G401.6 (cell line): ENCODE measurements around the gene PKD1.
A peak's percentile ranks its signal among the peaks of the same experiment; 100 is the strongest.
"Not testable (repeated sequence)": the region's sequence is repeated elsewhere in the genome, so short reads cannot be mapped to it uniquely, and the experiment has no call there.

Experiments used
- FAIRE-seq: peaks from 2 replicates; lab custom pipeline; 2012; peaks lifted over from hg19 to GRCh38; lab: Jason Lieb, UNC

The PKD1 gene

GRCh38 chr16:2150418-2151187, 14.9 kb upstream of the PKD1 start:
- peak; percentile 95 for FAIRE-seq

GRCh38 chr16:2149630-2150417, 14.1 kb upstream of the PKD1 start:
- FAIRE-seq: no peak

GRCh38 chr16:2148714-2149629, 13.3 kb upstream of the PKD1 start:
- no peak for FAIRE-seq

DNA sequence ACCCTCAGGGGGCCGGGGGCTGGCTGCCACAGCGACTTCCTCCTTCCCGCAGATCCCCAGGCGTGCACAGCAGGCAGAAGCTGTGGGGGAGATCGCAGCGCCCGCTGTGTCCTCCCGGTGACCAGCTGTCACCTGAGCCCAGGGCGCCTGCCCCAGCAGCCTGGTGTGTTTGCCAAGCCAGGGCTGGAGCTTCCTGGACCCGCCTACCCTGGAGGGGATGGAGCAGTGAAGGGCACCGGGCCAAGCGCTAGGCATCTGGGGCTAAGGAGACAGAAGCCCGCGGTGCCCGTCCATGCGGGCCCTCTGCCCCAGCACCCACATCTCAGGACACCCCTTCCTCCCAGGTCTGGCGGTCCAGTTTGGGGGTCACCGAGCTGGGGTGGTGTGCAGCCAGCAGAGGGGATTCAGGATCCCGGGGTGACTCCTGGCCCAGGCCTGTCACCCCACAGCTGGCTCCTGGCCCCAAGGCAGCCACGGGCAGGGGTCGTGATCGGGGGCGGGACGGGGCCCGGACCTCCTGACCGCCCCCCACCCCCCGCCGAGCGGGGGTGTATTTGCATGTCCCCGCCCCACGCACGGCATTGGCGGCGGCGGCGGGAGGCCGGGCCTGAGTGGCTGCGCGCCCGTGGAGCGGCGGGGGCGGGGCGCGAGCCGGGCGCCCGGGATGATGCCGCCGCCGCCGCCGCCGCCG, 12.4 kb upstream of the PKD1 start, which contains the start of gene RAB26:
TSS of gene RAB26 (plus strand) at position 645 of the 691 bp plus-strand sequence. CDS start 159 bp downstream, outside the sequence.
- no peak for FAIRE-seq

GRCh38 chr16:2147378-2147777, 11.7 kb upstream of the PKD1 start:
- FAIRE-seq: no peak

- no peak for FAIRE-seq
Observed at GRCh38 chr16:2145843-2146242, 10.1 kb upstream of the PKD1 start.

- FAIRE-seq: no peak
Observed at GRCh38 chr16:2143878-2144485, 8.3 kb upstream of the PKD1 start.

DNA sequence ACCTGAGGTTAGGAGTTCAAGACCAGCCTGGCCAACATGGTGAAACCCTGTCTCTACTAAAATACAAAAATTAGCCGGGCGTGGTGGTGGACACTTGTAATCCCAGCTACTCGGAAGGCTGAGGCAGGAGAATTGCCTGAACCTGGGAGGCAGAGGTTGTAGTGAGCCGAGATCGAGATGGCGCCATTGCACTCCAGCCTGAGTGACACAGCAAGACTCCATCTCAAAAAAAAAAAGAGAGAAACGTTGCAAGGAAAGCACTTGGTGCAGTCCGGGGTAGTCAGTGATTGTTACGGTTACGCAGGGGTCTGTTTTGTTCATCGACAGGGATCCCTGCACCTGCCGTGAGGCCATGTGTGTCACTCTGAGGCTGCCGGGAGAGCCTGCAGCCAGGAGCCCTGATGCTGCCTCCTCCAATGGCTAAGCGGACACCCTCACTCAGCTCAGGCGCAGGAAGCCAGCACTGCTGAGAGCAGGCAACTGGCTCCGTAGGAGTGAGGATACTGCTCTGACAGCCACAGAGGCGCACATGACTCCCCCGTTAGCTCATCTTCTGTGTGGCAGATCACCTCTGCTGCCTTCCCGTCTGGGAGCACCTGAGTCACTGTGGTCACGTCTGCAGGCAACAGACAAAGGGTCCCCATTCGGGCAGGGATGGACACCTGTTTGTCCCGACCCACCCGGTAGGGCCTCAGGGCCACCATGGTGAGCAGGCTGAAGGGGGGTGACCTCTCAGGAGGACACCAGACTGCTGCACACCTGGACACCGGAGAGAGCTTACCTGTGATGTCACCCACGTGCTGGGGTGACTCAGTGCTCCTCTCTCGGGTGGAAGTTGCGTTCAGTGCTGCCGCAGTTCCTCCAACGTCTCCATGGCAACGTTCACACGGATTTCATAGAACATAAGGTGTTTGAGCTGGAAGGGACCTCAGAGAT, 7.5 kb upstream of the PKD1 start:
- no peak for FAIRE-seq

GRCh38 chr16:2135071-2135470, 627 bp downstream of the PKD1 start:
- FAIRE-seq: not testable (repeated sequence)

GRCh38 chr16:2133797-2134196, 1.9 kb downstream of the PKD1 start:
- FAIRE-seq: not testable (repeated sequence)

- FAIRE-seq: not testable (repeated sequence)
Observed at GRCh38 chr16:2129890-2130447, 5.7 kb downstream of the PKD1 start.

DNA sequence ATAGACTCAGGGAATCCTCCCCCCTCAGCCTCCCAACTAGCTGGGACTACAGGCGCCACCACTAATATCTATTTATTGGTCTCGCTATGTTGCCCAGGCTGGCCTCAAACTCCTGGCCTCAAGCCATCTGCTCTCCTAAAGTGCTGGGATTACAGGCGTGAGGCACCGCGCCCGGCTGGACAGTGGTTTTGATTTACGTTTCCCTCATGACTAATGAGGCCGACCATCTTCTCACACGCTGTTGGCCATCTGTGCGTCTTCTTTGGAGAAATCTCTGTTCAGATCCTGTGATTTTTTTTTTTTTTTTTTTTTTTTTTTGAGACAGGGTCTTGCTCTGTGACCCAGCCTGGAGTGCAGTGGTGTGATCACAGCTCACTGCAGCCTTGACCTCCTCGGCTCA, 6.4 kb downstream of the PKD1 start:
- FAIRE-seq: not testable (repeated sequence)

DNA sequence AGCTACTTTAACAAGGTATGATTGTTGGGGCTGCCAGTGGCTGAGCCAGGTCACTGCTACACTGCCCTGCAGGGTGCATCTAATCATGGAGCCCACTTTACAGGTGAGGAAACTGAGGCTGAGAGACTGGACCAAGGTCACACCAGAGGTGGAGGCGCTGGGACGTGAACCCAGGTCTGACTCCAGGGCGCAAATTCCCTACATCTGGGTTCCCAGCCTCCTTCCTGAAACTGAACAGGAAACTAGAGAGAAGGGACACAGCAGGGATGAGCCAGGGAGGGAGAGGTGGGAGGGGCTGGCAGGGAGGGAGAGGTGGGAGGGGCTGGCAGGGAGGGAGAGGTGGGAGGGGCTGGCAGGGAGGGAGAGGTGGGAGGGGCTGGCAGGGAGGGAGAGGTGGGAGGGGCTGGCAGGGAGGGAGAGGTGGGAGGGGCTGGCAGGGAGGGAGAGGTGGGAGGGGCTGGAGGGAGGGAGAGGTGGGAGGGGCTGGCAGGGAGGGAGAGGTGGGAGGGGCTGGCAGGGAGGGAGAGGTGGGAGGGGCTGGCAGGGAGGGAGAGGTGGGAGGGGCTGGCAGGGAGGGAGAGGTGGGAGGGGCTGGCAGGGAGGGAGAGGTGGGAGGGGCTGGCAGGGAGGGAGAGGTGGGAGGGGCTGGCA, 7.9 kb downstream of the PKD1 start:
- not testable (repeated sequence) for FAIRE-seq

DNA sequence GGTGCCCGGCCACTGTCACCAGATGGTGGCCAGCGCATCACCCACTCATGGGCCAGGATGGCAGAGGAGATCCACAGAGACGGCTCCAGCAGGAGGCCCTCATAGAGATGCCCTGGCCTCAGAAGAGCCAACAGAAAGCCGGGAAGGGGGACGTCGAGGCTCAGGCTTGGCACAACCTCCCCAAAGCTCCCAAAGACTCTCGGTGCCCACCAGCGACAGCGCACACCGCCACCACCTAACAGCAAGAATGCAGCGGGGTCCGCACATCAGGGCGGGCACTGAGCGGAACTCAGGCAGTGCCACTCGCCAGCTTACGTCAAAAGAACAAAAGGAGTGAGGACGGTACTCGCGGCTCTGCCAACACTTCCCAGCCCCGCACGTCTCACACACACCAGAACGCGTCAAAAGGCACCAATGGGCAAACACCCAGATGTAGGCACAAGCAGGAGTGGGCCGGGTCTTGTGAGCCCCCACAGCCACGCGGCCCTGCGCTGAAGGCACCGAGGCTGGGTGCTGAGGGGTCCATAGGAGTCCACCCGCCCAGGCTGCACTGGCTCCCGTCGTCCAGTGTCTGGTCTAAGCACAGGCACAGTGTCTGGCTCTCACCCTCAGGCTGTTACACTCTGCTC, 8.7 kb downstream of the PKD1 start:
- not testable (repeated sequence) for FAIRE-seq

GRCh38 chr16:2126161-2126743, 9.4 kb downstream of the PKD1 start:
- not testable (repeated sequence) for FAIRE-seq

- FAIRE-seq: not testable (repeated sequence)
Observed at GRCh38 chr16:2125609-2126008, 10.1 kb downstream of the PKD1 start.

DNA sequence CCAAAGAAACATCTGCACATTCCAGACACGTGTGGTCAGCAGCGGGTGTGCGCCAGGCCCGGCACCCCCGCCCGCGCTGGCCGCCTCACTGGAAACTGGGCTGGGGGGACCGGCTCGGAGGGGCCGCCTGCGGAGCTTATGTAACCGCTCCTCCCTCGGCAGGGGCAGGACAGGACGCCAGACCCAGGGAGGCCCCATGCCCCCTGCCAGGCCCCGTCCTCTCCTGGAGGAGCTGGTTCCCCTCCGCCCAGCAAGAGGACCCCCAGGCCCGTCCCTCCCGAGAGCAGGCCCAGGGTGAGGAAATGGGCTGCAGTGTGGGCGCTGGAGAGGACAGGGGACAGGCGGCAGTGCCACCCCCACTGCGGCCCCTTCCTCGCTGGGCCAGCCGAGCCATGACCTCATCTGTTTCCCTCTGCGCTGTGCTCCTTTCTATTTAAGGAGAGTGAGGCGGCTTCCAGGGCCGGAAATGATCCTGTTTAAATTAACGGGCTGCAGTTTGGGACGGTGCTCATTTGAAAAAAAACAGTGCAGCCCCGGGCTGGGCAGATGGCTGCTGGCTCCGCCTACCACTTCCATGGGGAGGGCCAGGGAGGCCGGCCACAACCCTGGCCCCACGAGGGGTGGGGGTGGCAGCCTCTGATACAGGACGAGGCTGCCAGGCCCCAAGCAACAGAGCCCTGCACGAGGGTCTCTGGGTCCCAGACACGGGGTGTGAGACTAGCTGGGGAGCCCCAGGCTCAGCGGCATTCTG, 10.8 kb downstream of the PKD1 start:
- peak; percentile 92 for FAIRE-seq

- not testable (repeated sequence) for FAIRE-seq
Observed at GRCh38 chr16:2124377-2124693, 11.4 kb downstream of the PKD1 start.
